Daoy (cell line): ENCODE results near the gene ANGPTL8. TPM values are rescaled to one million over a fixed set of nuclear protein-coding genes. Genes with fewer than 3 reads are reported as not detected.

ENCODE experiments used
- DNase-seq: peaks from one replicate; pipeline ENCODE4 v3.0.0-alpha.2; 2015; ENCODE audit warnings: low read depth
- total RNA-seq: library from RNA; depleted of rRNA; stranded (reverse); fragments of >200 nt; shearing (Covaris generic); gene quantifications from 2 replicates; pipeline ENCODE4 v1.2.3, GENCODE V29; 2014

The ANGPTL8 gene
- total RNA-seq, 1 experiment from 2014 or later = not detected

- no peak for DNase-seq
Observed at GRCh38 chr19:11236324-11237301, 2.8 kb upstream of the ANGPTL8 start.

GRCh38 chr19:11237321-11237720 lies 2.1 kb upstream of the ANGPTL8 start:
- DNase-seq = no peak

DNA sequence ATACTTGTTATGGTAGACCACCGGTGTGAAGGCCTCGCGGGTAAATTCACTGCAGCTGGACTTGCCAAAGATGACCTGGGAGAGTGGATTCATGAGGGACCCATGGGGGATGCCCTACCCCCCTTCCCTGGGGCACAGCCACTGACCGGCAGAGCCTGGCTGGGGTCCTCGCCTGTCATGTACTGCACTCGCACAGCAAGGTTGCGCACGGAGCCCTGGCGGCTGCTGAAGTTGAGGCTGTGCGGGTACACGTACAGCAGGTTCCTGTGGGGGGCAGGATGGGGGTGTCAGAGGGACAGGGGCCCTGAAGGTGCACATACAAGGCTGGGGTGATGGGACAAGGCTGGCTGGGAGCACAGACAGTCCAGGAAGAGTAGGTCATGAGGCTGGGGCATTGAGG lies 1.4 kb upstream of the ANGPTL8 start:
- no peak for DNase-seq

GRCh38 chr19:11238781-11239376 lies 540 bp upstream of the ANGPTL8 start:
- DNase-seq = no peak

DNA sequence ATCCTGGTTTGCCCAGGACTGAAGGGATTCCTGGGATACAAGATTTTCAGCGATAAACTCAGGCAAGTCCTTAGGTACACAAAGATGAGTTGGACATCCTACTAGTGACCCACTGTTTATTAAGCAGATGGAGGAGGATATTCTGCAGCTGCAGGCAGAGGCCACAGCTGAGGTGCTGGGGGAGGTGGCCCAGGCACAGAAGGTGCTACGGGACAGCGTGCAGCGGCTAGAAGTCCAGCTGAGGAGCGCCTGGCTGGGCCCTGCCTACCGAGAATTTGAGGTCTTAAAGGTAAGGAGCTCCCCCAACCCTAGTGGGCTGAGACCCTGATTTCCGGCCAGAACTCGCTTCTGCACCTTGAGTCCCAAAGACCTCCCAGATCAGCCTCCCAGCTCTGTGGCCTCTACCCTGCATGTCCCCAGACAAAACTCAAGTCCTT lies 607 bp downstream of the ANGPTL8 start:
- DNase-seq = no peak

GRCh38 chr19:11242025-11242424 lies 2.6 kb downstream of the ANGPTL8 start:
- DNase-seq = no peak

DNA sequence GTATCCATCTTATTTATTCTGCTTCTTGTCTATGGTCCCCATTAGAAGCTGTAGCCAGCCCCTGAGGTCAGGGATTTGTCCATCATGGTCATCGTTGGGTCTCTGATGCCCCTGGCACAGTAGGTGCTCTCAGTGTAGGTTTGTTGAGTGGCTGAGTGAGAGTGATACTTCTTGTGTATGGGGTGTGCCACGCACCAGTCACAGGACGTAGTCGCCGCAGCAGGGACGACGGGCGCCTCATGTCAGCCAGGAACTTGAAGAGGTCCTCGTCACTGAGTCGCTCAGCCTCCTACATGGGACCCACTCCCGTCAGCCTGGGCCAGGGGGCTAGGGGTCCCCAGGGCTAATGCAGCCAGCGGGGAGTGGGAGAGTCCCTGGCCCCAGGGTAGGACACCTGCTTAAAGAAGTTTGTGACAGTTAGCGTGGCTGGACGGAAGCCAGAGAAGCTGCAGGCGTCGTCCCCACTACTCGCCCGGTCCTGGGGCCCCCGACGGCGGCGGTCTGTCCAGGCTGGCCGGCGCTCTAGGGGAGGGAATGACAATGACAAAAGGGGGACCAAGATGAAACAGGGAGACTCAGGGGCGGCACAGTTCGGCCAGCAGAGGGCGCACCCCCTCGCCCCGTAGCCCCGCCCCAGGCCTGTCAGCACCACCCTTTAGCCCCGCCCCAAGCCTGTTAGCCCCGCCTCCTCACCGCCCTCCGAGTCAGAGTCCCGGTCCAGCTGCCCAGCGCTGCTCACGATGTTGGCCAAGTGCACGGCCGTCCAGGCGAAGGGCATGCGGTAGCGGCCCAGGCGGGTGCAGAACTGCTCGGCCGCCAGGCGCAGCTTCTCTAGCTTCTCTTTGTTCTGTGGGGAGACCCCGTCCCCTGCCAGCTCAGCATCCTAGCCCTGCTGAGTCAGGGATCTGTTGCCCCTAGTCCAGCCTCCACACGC lies 3.7 kb downstream of the ANGPTL8 start:
- peak; percentile 91 for DNase-seq

DNA sequence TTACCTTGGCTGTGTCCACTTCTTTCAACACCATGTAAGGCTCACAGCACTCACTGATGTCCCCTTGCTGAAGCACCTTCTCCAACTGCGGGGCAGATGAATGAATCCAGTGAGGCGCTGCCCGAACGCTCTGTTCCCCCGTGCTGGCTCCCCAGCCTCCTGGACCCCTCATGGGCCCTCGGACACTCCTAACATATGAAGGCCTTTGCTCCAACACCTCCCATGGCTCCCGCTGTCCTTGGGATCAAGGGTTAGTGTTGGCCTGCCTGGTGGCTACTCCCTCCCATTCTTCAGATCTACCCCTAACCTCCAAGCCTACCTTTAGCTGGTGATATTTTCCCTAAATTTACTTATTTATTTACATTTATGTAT lies 4.4 kb downstream of the ANGPTL8 start:
- no peak for DNase-seq

- DNase-seq = no peak
Observed at GRCh38 chr19:11244846-11245589, 5.6 kb downstream of the ANGPTL8 start.

DNA sequence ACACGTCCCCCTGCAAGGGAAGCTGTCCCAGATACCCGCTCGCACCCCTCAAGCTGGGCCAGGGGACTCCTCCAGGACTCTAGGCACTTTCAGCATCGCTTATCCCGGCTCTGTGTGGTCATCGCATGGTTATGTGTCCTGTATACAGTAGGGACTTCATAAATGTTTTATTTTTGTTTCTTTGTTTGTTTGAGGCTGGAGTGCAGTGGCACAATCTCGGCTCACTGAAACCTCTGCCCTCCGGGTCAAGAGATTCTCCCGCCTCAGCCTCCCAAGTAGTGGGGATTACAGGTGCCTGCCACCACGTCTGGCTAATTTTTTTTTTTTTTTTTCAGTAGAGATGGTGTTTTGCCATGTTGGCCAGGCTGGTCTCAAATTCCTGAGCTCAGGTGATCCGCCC lies 7.5 kb downstream of the ANGPTL8 start:
- no peak for DNase-seq

- no peak for DNase-seq
Observed at GRCh38 chr19:11247391-11247790, 8.0 kb downstream of the ANGPTL8 start.

DNA sequence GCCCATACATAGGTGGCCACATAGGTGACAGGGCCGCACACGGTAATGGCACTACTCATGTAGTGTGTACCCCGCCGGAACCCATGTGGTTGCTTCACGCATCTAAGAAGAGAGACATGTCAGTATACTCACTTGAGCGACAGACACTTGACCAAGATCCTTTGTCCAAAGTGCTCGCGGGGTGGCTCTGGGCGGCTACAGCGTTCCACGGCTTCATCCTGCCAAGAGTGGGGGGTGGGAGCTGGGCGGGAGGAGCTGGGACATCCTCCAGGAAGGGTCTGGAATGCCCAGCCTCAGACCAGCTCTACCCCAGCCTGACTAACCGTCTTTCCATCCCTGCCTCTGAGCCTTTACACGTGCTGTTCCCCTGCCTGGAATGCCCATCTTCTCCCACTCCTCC lies 8.5 kb downstream of the ANGPTL8 start:
- DNase-seq = no peak

DNA sequence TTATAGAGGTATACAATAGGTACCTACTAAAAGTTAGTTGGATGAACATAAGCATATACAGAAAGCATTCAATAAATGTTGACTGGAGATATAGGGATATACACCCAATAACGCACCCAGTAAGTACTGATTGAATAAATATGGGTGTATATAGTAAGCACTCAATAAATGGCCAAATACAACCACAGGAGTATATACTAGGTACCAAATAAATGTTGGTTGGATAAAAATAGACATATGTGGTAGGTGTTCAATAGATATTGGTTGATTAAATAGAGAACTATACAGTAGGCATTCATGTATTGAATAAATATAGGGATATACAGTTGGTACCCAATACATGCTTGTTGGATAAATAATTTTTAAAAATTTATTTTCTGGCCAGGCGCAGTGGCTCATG lies 9.4 kb downstream of the ANGPTL8 start:
- no peak for DNase-seq

- DNase-seq = no peak
Observed at GRCh38 chr19:11251217-11251616, 11.8 kb downstream of the ANGPTL8 start.

GRCh38 chr19:11251650-11252314 lies 12.4 kb downstream of the ANGPTL8 start:
- DNase-seq = no peak

DNA sequence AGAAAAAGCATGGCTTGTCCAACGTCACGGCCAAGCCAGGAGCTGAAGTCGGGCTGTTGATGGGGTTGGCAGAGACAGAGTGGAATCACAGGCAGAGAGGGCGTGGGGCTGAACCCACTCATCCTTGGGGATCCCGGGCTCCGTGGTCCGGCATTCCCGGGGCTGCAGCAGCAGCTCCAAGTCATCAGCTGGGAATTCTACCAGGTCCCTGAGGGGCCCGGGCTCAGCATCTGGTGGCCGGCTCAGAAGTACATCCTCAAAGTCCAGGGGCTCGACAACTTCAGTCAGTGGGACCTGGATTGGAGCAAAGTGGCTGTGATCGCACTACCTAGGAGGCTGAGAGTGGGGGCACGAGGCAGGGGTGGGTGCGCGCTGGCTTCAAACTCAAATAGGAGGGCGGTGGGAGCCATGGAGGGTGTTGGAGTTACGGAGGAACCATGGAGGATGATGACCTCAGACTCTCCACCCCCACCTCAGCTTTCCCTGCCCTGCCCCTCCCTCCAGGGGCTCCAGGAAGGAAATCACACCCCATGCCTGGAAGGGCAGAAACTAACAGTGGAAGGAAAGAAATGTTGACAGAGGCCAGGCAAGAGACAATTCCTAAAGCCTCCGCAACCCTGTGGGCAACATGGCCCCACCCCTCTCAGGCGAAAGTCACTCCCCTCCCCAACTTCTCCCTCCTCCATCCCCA lies 13.4 kb downstream of the ANGPTL8 start:
- DNase-seq = no peak

DNA sequence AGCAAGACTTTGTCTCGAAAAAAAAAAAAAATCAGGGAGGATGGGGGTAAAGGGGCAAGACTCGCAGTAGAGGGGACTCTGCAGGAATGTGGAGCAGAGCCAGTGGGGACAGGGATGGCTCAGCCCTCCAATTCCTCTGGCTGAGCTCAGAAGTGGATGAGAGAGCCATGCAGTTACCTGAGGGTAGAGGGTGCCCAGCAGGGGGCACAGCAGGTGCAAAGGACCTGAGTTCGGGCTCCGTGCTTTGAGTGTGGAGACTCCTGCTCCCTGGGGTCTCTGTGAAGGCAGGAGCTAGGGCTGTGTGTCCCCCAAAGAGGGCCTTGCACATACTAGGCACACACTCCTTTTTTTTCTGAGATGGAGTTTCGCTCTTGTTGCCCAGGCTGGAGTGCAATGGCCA lies 15.2 kb downstream of the ANGPTL8 start:
- DNase-seq = no peak

- DNase-seq = no peak
Observed at GRCh38 chr19:11256189-11256588, 16.8 kb downstream of the ANGPTL8 start.

DNA sequence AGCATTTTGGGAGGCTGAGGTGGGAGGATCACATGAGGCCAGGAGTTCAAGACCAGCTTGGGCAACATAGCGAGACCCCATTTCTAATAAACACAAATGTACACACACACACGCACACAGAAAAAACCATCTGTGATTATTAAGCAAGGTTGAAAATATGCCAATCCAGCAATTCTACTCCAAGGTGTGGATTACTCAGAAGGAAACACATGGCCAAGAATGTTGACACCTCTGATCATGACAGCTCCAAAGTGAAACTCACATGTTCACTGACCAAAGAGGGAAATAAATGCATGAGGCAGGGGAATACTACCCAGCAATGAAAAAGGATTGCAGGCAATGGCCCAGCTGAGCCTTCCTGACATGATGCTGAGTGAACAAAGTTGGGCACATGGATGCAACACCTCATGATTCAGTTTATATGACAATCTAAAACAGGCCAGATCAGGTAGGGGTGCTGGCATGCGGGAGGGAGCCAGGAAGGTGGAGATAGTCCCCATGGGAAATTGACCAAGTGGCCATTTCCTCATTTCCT lies 18.5 kb downstream of the ANGPTL8 start:
- DNase-seq = no peak

DNA sequence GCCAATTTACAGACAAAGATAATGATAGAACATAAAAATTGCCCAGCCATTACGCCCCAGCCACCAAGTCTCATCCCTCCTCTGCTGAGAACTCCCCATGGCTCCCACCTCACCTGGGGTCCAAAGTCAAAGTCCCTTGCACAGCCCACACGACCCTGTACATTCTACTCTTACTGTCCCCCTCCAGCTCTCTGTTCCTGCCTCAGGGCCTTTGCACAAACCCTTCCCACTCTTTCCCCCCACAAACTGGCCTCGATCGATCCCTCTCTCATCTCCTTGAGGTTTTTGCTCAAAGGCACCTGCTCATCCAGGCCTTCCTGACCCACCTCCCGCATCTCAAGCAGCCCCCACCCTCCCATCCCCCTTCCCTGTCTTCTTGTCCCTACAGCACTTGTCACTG lies 21.6 kb downstream of the ANGPTL8 start:
- no peak for DNase-seq
